Heart right ventricle (tissue), 16 donors: ENCODE data around the gene TCF7. TPM values are rescaled to one million over a fixed set of nuclear protein-coding genes. Genes with fewer than 3 reads are reported as not detected.

Experiments
- ATAC-seq, 8 donors: fragments of 200-7000 bp; cut with Tn5 transposase; one replicate each; pipeline ENCODE4 v1.9.1; 2020; ENCODE audit warnings: mild to moderate bottlenecking in 8 of 8, moderate library complexity in 8 of 8, moderate number of reproducible peaks in 1 of 8
- DNase-seq, 2 donors: peaks; one replicate each; pipeline ENCODE4 v3.0.0-alpha.2; 2020
- H3K27ac ChIP-seq, 10 donors: fragments of 200-600 bp; sonication (generic) in 2 of 10; one replicate each; pipeline versions ENCODE4 v1.5.0 to v1.8.0; 2020 to 2022; ENCODE audit warnings: mild to moderate bottlenecking in 3 of 10
- H3K27me3 ChIP-seq, 7 donors: fragments of 200-600 bp; one replicate each; pipeline ENCODE4 v1.8.0; 2021 to 2022; ENCODE audit warnings: mild to moderate bottlenecking in 2 of 7
- H3K36me3 ChIP-seq, 9 donors: fragments of 200-600 bp; sonication (generic) in 1 of 9; one replicate each; pipeline versions ENCODE4 v1.5.0 to v1.8.0; 2020 to 2022; ENCODE audit warnings: mild to moderate bottlenecking in 2 of 9
- H3K4me1 ChIP-seq, 9 donors: fragments of 200-600 bp; sonication (generic) in 1 of 9; one replicate each; pipeline versions ENCODE4 v1.5.0 to v1.8.0; 2020 to 2022; ENCODE audit warnings: mild to moderate bottlenecking in 4 of 9
- H3K4me3 ChIP-seq, 10 donors: fragments of 200-600 bp; sonication (generic) in 2 of 10; one replicate each; pipeline versions ENCODE4 v1.5.0 to v1.8.0; 2020 to 2022; ENCODE audit warnings: mild to moderate bottlenecking in 7 of 10, moderate library complexity in 2 of 10
- H3K9me3 ChIP-seq, 11 donors: fragments of 200-600 bp in 10 of 11; sonication (generic) in 2 of 11; one replicate each; pipeline versions ENCODE4 v1.5.0 to v1.8.0; 2013 to 2022; ENCODE audit warnings: mild to moderate bottlenecking in 2 of 11, control low read depth in 1 of 11, moderate library complexity in 1 of 11
- CTCF ChIP-seq, 9 donors: fragments of 200-600 bp; sonication (generic) in 2 of 9; IDR thresholded peaks; one replicate each; pipeline versions ENCODE4 v1.5.0 to v1.8.0; 2021 to 2022; ENCODE audit warnings: antibody characterized with exemption in 9 of 9, mild to moderate bottlenecking in 5 of 9, moderate library complexity in 1 of 9
- WGBS, 2 donors: extraction: QIAGEN DNeasy Blood & Tissue Kit; methylation state at CpG; one replicate each; pipeline ENCODE4 v1.1.7; 2013; ENCODE audit warnings: inconsistent platforms in 1 of 2; 5-methylcytosine and 5-hydroxymethylcytosine counted together
- intact Hi-C, 10 donors: fragments of 100-400 bp; cut with DNase I; formaldehyde crosslinking; loops; one replicate each; pipeline versions ENCODE4 v1.11.1 to v1.14.2; 2022
- polyA plus RNA-seq, 2 donors: library from polyadenylated mRNA; stranded (reverse); fragments of 200-250 nt; gene quantifications; one replicate each; pipeline ENCODE4 v1.2.3, GENCODE V29; 2013
- total RNA-seq, 10 donors: library from RNA; stranded (reverse); fragmentation: NEBNext Ultra II Directional in 3 of 10; extraction: Animal tissue kit (Norgen Biotek cat#: 25700) in 3 of 10; gene quantifications; one replicate each; pipeline versions ENCODE4 v1.2.1 to v1.2.4, GENCODE V29; 2021 to 2023
- donor health status: Arrhythmogenic right ventricular cardiomyopathy.
- donor health status: ischemic (EF 13 %, LVEDD 7.1; RV severe dilation, severe dysfunction).
- donor health status: healthy with polysubstance abuse.
- donor health status: DM: no; HTN: yes; CAD: no.
- donor health status: DM: no; HTN: no; CAD: no.
- donor health status: ischemic (EF 25% LVEDD 6.9; RV normal size, moderate dysfunction).
- donor health status: ischemic (EF 25% LVEDD 5.7; RV mildly dilated, moderate dysfunction).
- donor health status: healthy.
- donor health status: DM: yes; HTN: yes; CAD: no.
- donor health status: Ischemic cardiomyopathy.
- donor health status: ischemic (EF 35%, LVEDD 5.7; RV mildly dilated, moderate dysfunction).
- donor health status: nonischemic (EF 11% LVEDD 7.7; RV severe dilation, severe dysfunction).
- donor health status: DM: yes; HTN: yes; CAD: no.
- donor health status: PGD.
- donor health status: ischemic (EF 29% LVEDD 5.4; RV normal size, mild dysfunction).
- donor health status: nonischemic (EF 23%, LVEDD 6.1; RV moderate dilation, normal function).

The TCF7 gene
- total and polyA plus RNA-seq, 12 donors, result 0.42 to 5.9 (median 1.9) TPM

GRCh38 chr5:134084022-134084565 lies 30.4 kb upstream of the TCF7 start:
- Histone ChIP-seq H3K36me3 (no peaks in the 10 kb centered on the region), H3K4me3 (no peak overlapping the region), H3K9me3 (no peaks in the 10 kb centered on the region), H3K27ac (no peak overlapping the region), H3K4me1 (no peaks in the 10 kb centered on the region), H3K27me3 (peaks cover 0 to 6% (median 0%) of the 10 kb centered on the region in 7 donors)
- DNase-seq, result no peak
- ATAC-seq, result no peak
- TF ChIP-seq CTCF (IDR thresholded peaks at IDR 0.05), result no peak
- intact Hi-C loops, result no loop called here
- 90 to 91% methylated on average over 5 of the region's 5 CpGs for WGBS, 2 donors

GRCh38 chr5:134084570-134084969 lies 29.9 kb upstream of the TCF7 start:
- no peaks in the 10 kb centered on the region for H3K4me1 ChIP-seq
- WGBS, 2 donors, result 50 to 66% methylated on average over 2 of the region's 2 CpGs
- peaks cover 0 to 6% (median 0%) of the 10 kb centered on the region in 7 donors for H3K27me3 ChIP-seq
- no peaks in the 10 kb centered on the region for H3K9me3 ChIP-seq
- H3K4me3 ChIP-seq, result no peak overlapping the region
- intact Hi-C loops, result no loop called here
- ATAC-seq (no peak), DNase-seq (no peak)
- H3K36me3 ChIP-seq, result no peaks in the 10 kb centered on the region
- TF ChIP-seq CTCF (IDR thresholded peaks at IDR 0.05), result no peak
- no peak overlapping the region for H3K27ac ChIP-seq

GRCh38 chr5:134085411-134085810 lies 29.1 kb upstream of the TCF7 start:
- Histone ChIP-seq H3K27me3 (peaks cover 0 to 6% (median 0%) of the 10 kb centered on the region in 7 donors), H3K4me3 (no peak overlapping the region), H3K4me1 (no peaks in the 10 kb centered on the region), H3K36me3 (no peaks in the 10 kb centered on the region), H3K27ac (no peak overlapping the region), H3K9me3 (no peaks in the 10 kb centered on the region)
- ATAC-seq, result no peak
- WGBS, 2 donors, result 83 to 92% methylated on average over 6 of the region's 6 CpGs
- no peak for DNase-seq
- intact Hi-C loops, result no loop called here
- TF ChIP-seq CTCF (IDR thresholded peaks at IDR 0.05), result no peak

- TF ChIP-seq CTCF (IDR thresholded peaks at IDR 0.05), result no peak
- no peak for DNase-seq
These were observed 28.1 kb upstream of the TCF7 start for GRCh38 chr5:134086225-134086942.

More at GRCh38 chr5:134086225-134086942, 28.1 kb upstream of the TCF7 start:
- WGBS, 2 donors, result 78 to 87% methylated on average over 8 of the region's 8 CpGs
- no peak overlapping the region for H3K4me3 ChIP-seq
- peaks cover 0 to 4% (median 0%) of the 10 kb centered on the region in 9 donors for H3K4me1 ChIP-seq
- intact Hi-C loops, result no loop called here
- no peak for ATAC-seq
- H3K36me3 ChIP-seq, result no peaks in the 10 kb centered on the region
- no peaks in the 10 kb centered on the region for H3K9me3 ChIP-seq
- H3K27ac ChIP-seq, result no peak overlapping the region
- peaks cover 0 to 6% (median 0%) of the 10 kb centered on the region in 7 donors for H3K27me3 ChIP-seq
